T47D (cell line): Measurements from ENCODE around the gene SIVA1.

Experiments
- DNase-seq, 2 experiments: peaks; one replicate each; pipeline versions ENCODE4 v3.0.0 to v3.0.0-alpha.2; 2011 to 2012; ENCODE audit warnings: low read depth in 1 of 2, low spot score in 1 of 2
- JUND ChIP-seq: IDR thresholded peaks from 2 replicates; pipeline ENCODE4 v1.6.1; 2012; ENCODE audit warnings: low read depth
- in situ Hi-C: cut with HindIII; loops from 2 replicates; pipeline ENCODE4 v1.10.0; 2016; ENCODE audit warnings: low sequenced_read_pairs, low pct_unique_long_range_greater_than_20kb

The SIVA1 gene

DNA sequence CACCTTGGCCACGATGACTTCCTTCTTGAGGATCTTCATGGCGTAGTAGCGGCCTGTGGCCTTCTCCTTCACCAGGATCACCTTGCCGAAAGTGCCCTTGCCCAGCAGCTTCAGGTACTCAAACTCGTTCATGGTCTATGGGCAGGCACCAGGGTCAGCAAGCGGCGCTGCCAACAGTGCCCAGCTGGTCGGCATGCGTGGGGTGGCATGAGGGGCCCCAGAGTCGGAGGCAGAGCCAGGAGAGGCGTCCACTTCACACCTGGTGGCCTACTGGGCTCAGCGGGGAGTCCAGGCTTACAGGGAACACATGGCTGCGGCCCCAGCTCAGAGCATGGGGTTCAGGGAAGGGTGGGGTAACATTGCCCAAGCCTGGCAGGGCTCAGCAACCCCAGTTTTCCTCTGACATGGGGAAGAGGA lies 22.1 kb downstream of the SIVA1 start:
- in situ Hi-C loops, result no loop called here
- no peak for TF ChIP-seq JUND
- no peak for DNase-seq

DNA sequence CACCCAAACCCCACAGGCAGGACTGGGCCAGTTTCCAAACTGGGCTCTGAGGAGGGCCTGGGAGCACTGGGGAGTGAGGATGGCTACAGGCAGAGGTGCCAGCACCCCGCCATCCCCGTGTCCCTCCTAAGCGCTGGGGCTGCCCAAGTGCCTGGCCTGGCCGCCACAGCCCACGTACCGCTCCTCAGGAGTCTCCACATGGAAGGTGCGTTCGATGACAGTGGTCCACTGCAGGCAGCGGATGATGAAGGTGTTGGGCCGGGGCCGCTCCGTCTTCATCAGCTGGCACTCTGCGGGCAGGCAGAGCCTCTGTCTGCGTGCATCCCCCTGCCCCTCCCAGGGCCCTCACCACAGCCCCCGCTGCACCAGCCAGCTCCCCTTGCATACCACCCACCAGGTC lies 23.5 kb downstream of the SIVA1 start:
- no peak for DNase-seq
- in situ Hi-C loops, result no loop called here
- TF ChIP-seq JUND, result no peak

GRCh38 chr14:104776961-104777807 lies 24.2 kb downstream of the SIVA1 start:
- in situ Hi-C loops, result no loop called here
- DNase-seq, result no peak
- no peak for TF ChIP-seq JUND

GRCh38 chr14:104777808-104778249 lies 24.9 kb downstream of the SIVA1 start:
- DNase-seq, result no peak
- TF ChIP-seq JUND, result no peak
- in situ Hi-C loops, result no loop called here

DNA sequence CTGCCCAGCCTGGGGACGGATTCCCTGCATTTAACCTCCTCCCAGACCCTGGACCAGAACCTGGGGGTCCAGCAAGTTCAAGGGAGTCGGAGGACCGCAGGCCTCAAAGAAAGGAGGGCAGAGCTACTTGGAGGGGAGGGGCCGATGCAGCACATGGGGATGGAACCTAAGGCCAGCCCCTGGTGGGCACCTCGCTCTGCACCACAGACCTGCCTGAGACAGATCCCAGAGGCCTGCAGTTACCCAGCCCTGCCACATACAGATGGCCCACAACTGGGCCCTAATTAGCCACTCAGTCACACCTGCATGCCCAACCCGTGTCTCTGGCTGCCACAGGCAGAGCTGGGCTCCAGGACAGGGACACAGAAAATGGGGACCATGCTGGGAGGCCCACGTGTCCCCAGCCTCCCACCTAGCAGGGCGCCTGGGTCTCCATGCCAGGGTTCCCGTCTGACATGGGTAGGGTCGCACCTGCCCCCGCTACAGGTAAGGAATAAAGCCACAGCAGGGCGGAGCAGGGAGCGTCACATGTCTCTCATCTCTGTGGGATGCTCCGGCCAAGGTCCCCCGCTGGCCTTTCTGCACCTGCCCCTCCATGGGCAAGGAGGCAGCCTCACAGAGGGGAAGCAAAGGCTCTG lies 25.9 kb downstream of the SIVA1 start:
- TF ChIP-seq JUND, result no peak
- no peak for DNase-seq
- in situ Hi-C loops, result no loop called here

DNA sequence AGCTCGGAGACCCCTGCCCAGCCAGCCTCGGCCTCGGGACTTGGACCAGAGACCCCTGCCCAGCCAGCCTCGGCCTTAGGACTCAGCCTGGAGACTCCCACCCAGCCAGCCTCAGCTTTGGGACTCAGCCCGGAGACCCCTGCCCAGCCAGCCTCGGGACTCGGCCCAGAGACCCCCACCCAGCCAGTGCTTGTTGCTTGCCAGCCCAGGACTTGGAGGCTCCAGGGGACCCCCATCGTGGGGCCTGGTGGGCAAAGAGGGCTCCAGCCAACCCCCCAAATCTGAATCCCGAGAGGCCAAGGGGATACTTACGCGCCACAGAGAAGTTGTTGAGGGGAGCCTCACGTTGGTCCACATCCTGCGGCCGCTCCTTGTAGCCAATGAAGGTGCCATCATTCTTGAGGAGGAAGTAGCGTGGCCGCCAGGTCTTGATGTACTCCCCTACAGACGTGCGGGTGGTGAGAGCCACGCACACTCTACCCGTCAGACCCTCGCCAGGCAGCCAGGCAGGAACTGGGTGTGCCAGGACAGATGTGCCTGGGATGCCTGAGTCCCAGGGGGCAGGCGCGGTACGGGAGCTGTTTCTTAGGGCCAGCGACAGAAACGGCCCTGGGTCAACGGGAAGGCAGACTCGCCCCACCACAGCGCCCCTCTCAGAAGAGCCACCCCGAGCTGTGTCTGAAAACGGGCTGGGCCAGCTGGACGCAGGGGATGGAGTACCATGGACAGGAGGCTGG lies 27.0 kb downstream of the SIVA1 start:
- no peak for DNase-seq
- in situ Hi-C loops, result no loop called here
- no peak for TF ChIP-seq JUND

GRCh38 chr14:104780513-104781030 lies 27.6 kb downstream of the SIVA1 start:
- no peak for DNase-seq
- in situ Hi-C loops, result no loop called here
- TF ChIP-seq JUND, result no peak

DNA sequence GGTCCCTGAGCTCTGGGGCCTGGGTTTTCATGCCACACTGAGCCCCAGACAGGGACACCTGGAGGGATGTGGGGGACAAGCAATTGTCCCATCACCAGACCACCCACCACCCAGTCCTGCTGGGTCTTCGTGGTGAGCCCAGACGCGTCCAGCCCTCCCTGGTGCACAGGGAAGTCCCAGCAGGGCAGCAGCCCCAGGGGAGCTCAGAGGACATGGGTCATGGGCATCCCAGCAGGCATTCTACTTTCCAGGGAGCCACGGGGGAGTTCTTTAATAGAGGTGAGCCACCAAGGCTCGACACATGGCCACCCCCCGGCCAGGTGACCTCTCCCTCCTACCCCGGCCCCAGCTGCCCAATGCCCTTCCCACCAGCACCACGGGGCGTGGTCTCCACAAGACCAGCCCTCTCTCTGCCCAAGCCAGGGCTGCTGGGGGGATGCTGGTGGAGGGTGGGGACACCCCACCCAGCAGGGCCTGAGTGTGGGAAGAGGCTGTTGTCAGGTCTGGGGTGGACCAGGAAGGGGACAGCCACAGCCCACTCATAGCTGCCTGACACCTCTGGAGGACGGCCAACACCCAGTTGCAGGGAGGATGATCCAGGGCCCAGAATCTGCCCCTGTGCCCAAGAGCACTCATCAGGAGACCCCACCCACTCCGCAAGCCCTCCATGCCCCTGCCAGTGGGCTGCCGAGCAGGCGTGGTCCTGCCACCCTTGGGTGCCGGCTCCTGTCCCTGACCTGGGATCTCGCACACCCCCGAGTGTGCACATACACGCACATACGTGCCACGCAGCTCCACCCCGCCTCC lies 28.5 kb downstream of the SIVA1 start:
- no peak for TF ChIP-seq JUND
- in situ Hi-C loops, result no loop called here
- DNase-seq, result no peak

DNA sequence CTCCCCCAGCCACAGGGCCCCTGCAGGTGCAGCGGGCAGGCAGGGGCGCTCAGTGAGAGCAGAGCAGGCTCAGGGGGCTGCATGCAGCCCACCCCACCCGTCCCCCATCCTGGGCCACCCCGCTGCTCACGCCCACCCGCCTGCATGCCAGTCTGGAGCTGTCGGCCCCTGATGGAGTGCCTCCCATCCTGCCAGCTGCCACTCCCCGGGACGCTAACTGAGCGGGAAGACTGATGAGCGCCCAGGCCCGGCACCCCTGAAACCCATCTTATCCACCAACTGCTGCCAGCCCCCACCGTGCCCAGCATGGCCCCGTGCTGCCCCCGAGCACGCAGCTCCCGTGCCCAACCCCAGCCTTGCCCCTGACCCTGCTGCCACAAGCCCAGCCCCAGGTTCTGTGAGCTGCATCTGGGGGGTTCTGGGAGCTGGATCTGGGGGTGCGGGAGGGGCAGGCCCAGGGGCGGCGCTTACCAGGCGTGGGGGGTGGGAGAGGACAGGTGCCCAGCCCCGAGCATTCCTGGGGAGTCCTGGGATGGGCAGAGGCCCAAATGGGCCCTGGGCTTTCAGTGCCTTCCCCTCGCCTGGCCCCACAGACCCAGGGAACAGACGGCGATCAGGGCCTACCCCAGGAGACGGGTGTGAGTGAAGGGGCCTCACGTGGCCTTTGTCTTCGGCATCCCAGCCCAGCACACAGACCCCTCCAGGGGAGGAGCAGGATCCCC lies 29.3 kb downstream of the SIVA1 start:
- no peak for DNase-seq
- in situ Hi-C loops, result no loop called here
- TF ChIP-seq JUND, result no peak

DNA sequence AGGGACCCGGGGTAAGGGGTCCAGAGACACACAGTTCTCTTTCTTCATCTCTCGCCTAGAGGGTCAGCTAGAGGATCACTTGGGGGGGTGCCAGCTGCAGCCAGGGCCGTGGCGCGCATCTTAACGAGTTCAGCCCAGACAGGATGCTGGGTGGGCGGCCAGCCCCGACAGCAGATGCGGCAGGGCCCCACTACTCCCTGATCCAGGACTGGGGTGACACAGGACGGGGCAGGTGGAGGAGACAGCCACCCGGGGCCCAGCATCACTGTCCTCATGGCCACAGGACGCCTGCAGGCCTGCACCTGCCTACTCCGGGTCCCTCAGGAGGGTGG lies 29.8 kb downstream of the SIVA1 start:
- no peak for TF ChIP-seq JUND
- in situ Hi-C loops, result no loop called here
- DNase-seq, result no peak

DNA sequence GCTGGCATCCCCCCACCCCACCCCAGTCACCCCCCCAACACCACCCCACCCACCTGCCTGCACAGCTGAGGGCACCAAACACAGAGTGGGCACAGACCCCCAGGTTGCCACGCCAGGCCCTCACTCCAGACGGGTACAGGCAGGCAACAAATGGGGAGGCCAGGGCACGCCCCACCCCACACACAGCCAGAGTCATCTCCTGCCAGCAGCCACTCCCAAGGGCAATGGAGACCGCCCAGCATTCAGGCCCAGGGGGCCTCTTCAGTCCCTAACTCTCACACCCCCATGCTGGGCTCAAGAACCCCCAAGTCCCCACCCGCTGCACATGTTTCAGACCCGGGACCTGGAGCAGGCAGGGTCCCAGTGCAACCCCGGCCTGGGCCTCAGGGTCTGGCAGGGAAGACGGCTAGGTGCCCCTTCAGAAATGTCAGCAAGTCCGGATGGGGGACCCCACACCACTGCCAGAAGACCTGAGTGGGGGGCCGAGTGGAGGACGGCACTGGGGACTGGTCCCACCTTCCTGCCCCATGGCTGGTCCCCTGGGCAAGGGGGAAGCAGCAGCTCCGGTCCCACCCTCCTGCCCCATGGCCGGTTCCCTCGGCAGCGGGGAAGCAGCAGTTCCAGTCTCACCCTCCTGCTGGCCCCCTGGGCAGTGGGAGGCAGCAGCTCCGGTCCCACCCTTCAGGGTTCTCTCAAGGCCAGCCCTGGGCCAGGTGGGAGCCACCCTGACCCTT lies 30.7 kb downstream of the SIVA1 start:
- no peak for TF ChIP-seq JUND
- in situ Hi-C loops, result no loop called here
- no peak for DNase-seq
